ENCODE measurements around the gene ZNF488. TPM values are rescaled to one million over a fixed set of nuclear protein-coding genes. Genes with fewer than 3 reads are reported as not detected.

The ZNF488 gene
- total RNA-seq, 1 donor from 2014 or later: 2.9 TPM

GRCh38 chr10:47351899-47352815 is 31.9 kb downstream of the ZNF488 start:
- DNase-seq (ENCODE audit: low read depth, low spot score): no peak
- Mint-ChIP-seq H3K36me3 (ENCODE audit: low read depth) (no peaks in the 10 kb centered on the region), H3K9me3 (no peaks in the 10 kb centered on the region), H3K27me3 (ENCODE audit: low read depth) (no peaks in the 10 kb centered on the region), H3K27ac (ENCODE audit: unreplicated experiment) (no peak overlapping the region), H3K4me3 (no peak overlapping the region), H3K4me1 (no peaks in the 10 kb centered on the region)
- no peak for TF ChIP-seq CTCF (conservative IDR thresholded peaks at IDR 0.05)

- Mint-ChIP-seq H3K27me3 (ENCODE audit: low read depth) (no peaks in the 10 kb centered on the region), H3K27ac (ENCODE audit: unreplicated experiment) (no peak overlapping the region), H3K4me1 (no peaks in the 10 kb centered on the region), H3K9me3 (no peaks in the 10 kb centered on the region), H3K36me3 (ENCODE audit: low read depth) (no peaks in the 10 kb centered on the region), H3K4me3 (no peak overlapping the region)
- DNase-seq (ENCODE audit: low read depth, low spot score): no peak
- no peak for TF ChIP-seq CTCF (conservative IDR thresholded peaks at IDR 0.05)
Measured at GRCh38 chr10:47350671-47351640, 33.1 kb downstream of the ZNF488 start.

GRCh38 chr10:47349941-47350371 is 34.1 kb downstream of the ZNF488 start:
- DNase-seq (ENCODE audit: low read depth, low spot score): no peak
- Mint-ChIP-seq H3K27ac (ENCODE audit: unreplicated experiment) (peak overlapping the region; percentile 50), H3K4me1 (no peaks in the 10 kb centered on the region), H3K4me3 (no peak overlapping the region), H3K27me3 (ENCODE audit: low read depth) (no peaks in the 10 kb centered on the region), H3K36me3 (ENCODE audit: low read depth) (no peaks in the 10 kb centered on the region), H3K9me3 (no peaks in the 10 kb centered on the region)
- TF ChIP-seq CTCF (conservative IDR thresholded peaks at IDR 0.05): no peak

GRCh38 chr10:47349516-47349915 is 34.6 kb downstream of the ZNF488 start:
- Mint-ChIP-seq H3K9me3 (no peaks in the 10 kb centered on the region), H3K36me3 (ENCODE audit: low read depth) (no peaks in the 10 kb centered on the region)

More at GRCh38 chr10:47349516-47349915, 34.6 kb downstream of the ZNF488 start:
- H3K4me1 Mint-ChIP-seq: no peaks in the 10 kb centered on the region
- no peak overlapping the region for H3K4me3 Mint-ChIP-seq
- H3K27ac Mint-ChIP-seq (ENCODE audit: unreplicated experiment): peak overlapping the region; percentile 50
- no peak for TF ChIP-seq CTCF (conservative IDR thresholded peaks at IDR 0.05)
- H3K27me3 Mint-ChIP-seq (ENCODE audit: low read depth): no peaks in the 10 kb centered on the region
- no peak for DNase-seq (ENCODE audit: low read depth, low spot score)
